NOMO-1 treated with DMSO at 0.1 percent for 48 hours (cell line): Measurements from ENCODE around the gene PRICKLE3.

Experiments
- DNase-seq: peaks from one replicate; lab custom pipeline; 2025; ENCODE audit not compliant: unreplicated experiment; lab: John Stamatoyannopoulos, UW

Gene PRICKLE3

DNA sequence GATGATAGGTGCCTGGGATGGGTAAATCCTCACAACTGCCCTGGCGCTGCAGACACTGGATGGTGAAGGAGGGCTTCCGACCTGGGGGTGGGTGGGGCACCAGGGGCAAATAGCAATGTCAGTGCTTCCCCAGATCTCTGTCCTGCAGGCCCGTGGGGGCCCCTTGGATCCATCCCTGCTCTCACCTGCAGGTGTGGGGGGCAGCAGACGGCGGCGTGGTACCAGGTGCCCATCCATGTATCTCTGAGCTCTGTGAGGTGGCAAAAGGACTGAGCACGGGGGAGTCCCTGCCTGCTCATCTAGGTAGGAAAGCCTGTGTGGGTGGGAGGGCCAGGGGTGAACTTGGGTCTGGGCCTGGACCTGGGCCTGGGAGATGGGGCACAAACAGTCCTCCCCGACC is 20.4 kb upstream of the PRICKLE3 start:
- DNase-seq, result no peak

DNA sequence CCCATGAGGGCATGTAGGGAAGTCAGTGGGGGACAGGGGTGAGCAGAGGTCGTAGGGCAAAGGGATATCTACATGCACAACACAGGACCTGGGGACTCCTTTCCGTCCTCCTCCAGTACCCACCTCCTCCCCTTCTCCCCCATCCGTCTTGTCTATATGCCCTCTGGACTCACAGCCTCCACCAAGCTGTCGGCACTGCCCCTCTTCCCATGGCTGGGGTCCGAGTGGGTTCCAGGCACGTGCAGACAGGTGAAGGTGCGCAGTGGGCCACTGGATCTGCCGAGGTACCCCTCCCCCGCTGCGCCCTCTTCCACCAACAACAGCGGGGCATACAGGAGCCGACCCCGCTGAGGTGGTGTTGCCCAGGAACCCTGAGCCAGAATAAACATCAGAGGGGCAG is 19.3 kb upstream of the PRICKLE3 start:
- DNase-seq, result no peak

DNA sequence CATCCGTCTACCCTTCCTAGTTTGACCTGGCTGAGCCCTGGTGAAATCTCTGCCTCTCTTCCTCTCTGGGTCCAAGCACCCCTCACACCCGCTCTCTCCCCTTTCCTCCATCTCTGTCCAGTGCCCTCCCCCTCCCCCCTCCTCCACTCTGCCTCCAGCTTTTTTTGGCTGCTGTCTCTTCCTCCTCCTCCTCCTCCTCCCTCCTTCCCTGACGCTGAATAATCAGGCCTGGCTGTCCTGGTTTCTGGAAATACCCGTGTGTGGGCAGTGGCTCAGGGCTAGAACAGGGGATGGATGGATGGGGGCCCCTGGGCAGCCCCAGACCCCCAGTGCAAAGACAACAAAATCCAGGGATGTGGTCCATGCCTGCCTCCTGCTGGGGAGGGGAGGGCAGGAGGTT is 18.5 kb upstream of the PRICKLE3 start:
- DNase-seq, result no peak

DNA sequence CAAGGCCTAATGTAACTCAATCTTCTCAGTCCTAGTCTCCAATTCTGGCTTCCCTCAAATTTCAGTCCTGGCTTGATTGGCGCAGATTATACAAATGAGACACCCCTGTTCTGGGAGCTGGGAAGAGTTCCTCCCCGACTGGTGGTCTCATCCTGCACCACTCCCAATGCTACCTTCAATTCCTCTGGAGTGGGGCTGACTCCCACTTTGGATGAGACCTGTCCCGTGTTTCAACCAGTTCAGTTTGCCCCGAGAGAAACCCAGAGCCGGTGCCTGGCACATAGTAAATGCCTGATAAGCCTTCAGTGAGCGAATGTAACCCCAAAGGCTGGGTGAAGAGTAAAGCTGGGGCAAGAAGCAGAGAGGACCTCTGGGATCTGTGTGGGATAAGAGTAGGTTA is 17.8 kb upstream of the PRICKLE3 start:
- no peak for DNase-seq

DNA sequence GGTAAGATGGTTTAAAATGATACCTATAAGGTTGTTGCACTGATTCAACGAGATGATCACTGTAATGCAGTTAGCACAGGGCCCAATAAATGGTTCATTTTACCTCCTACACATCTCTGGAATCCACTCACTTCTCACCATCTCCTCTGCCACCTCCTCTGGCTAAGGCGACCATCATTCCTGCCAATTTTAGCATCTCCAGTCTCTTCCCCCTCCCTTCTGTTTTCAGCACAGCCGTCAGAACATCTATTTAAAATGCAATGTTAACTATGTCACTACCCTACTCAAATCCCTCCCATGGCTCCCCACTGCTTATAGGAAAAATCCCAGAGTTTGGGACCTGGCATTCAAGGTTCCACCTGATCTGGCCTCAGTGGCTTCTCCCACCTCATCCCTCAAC is 17.4 kb upstream of the PRICKLE3 start:
- DNase-seq, result no peak

DNA sequence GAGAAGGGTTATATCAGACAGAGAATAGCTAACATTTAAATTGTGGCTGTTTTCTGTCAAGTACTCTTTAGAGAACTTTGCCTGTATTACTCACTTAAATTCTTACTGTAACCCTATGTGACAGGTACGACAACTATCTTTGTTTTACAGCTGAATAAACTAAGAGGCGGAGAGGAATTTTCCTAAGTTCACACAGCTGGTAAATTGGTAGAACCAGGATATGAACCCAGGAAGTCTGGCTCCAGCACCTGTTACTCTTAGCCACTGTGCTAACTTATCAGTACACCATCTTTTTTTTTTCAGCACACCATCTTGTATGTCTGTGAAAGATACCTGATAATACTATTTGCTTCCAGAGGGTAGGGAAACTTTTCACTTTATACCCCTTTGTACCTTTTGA is 15.8 kb upstream of the PRICKLE3 start:
- no peak for DNase-seq

DNA sequence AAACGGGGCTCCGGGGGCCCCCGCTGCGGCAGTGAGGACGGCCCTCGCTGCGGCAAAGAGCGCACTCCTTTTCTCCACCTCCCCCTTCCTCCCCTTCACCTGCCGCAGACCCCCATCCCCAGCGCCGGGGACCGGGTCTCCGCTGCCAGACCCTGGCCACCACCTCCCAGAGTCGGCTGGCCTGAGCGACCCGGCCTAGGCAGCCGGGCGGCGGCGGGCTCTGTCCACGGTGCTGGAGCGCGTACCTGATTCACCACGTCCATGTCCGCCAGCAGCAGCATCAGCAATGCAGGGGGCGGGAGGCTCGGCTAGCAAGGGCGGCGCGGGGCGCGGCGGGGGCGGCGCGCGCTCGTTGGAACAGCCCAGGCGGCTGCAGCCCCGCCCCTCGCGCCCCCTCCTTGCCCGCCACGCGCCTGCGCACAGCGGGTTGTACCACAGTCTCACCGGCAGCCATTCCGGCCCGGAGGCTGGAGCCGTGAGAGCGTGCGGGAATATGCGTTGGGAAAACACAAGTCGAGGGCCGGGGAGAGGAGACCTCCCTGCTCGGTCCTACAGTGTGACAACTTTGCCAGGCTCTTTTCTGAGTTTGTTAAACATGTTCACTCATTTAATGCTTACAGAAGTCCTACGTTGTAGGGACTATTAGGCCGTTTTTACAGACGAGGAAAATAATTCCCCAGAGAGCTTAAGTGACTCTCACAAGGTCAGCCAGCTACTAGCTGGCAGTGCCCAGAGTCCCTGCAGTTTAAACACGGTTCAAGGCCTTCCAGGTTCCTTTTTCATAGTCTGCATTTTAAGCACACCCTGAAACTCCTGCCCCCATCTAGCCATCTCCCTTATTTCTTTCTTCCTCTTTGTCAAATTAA is 14.0 kb upstream of the PRICKLE3 start, which contains the start of gene SYP:
Gene SYP, minus strand, starts transcription at position 288 of the 866 bp plus-strand sequence. Its CDS starts 7 bp downstream, at position 281.
- peak; percentile 76 for DNase-seq

DNA sequence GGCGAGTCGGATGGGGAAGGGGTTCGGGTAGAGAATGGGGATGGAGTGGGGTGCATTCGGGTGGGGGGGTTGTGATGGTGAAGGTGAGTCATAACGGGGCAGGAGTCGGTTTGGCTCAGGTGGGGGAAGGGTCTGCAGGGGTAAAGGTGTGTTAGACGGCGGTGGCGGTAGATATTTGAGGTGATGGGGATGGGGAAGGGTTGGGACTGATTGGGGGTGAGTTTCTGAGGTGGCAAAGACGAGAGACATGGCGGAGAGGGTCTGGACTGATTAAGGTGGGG is 13.1 kb upstream of the PRICKLE3 start:
- no peak for DNase-seq

DNA sequence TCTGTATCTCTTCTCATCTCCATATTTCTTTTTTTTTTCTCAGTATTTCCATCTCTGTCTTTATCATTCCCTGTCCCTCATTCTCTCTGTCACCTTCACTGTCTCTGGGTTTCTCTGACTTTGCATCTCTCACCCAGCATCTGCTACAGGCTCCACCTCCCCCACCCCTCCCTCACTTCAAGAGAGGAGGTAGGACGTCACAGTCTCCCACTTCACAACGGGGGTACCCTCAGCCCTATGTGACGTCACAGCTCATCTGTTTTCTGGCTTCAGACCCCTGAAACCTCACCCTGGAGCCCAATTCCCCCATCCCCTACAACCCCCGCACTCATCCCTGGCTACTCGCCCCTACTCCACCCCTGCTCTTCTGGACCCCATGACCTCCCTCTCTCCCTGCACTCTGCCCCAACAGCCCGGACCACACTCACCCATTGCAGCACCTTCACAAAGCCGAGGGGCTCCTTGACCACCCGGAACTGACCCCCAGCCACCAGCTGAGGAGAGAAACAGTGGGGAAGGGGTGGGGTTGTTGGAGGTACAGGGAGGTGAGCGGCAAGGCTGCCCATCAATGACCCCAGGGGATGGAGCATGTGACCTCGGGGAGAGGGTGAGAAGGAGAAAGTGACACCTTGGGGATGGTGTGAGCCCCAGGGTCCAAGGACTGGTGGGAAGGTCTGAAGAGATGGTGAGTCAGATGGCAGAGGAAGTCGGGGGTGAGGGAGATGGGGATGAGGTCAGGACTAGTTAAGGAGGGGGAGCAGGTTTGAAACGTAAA is 12.6 kb upstream of the PRICKLE3 start:
- no peak for DNase-seq

DNA sequence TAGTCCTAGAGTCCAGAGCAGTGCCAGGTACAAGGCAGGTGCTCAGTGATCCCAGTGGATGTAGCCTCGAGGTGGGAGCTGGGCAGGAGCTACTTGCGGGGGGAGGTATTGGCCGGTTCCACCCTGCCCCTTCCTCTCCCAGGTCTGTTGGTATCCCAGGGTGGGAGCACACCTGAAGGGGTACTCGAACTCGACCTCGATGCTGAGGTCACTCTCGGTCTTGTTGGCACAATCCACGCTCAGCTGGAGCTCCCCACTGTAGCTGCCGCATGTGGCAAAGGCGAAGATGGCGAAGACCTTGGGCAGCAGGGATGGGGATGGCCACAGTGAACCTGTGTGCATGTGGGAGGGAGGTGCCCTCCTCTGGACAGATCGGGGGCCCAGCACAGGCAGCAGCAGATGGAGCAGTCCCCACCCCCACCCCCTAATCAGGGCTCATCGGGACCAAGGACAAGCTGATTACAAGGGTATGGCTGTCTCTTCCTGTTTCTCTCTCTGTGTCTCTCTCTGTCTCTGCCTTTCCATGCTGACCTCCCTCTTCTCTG is 11.4 kb upstream of the PRICKLE3 start:
- no peak for DNase-seq

DNA sequence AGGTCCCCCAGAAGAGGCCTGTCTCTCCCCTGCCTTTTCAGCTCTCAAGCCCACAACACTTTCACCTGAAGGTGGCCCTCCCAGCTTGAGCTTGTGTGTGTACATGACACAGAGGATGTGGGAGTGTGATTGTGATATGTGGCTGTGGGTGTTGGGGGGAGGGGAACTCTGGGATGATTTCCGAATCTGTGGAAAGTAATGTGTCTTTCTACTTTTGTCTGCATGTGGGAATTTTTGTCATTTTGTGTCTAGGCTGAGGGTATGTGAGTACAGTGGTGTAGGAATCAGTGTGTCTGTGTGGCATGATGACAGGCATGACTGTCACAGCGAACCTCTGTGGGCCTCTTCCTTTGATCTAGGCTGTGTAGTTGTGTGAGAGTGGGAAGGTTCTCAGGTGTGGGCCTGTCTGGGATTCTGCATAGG is 7.4 kb upstream of the PRICKLE3 start:
- DNase-seq, result no peak

DNA sequence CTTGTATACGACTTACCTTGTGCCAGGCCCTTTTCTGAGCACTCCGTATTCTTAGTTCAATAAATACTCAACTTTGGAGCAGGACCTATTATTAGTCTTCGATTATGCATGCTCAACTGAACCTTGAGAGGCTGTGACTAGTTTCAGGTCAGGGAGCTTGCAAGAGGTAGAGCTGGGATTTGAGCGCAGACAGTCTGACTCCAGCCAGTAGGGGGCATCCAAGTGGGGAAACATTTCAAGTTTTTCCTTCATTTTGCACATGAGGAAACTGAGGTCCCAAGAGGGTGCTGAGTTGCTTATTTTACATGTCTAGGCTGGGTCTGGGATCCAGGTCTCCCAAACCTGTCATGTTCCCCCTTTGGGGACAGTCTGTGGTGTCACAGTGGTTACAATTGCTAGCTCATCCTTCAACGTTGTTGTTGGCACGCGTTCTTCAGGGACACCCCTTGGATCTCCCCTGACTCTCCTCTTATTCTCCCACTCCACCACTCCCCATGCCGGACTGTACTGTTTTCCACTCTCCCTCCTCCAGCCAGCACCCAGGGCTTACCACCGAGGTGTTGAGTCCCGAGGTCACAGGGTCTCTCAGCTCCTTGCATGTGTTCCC is 6.7 kb upstream of the PRICKLE3 start:
- DNase-seq, result peak; percentile 24

DNA sequence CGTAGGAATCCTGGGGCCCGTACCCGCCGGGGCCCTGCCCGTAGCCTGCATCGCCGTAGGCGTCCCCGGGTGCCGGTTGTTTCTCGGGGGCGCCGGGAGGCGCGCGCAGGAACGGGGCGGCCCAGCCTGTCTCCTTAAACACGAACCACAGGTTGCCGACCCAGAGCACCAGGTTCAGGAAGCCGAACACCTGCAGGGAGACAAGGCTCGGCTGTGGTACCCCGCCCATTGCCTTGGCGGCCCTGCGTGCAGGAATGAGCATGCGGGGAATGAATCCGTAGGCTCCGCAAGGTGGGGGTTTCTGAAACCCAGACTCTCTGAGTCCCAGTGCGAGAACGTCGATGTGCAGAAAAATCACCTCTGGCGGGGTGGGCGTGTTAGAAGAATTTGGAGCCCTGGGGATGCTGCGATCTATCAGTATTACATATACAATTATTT is 5.4 kb upstream of the PRICKLE3 start:
- DNase-seq, result no peak

DNA sequence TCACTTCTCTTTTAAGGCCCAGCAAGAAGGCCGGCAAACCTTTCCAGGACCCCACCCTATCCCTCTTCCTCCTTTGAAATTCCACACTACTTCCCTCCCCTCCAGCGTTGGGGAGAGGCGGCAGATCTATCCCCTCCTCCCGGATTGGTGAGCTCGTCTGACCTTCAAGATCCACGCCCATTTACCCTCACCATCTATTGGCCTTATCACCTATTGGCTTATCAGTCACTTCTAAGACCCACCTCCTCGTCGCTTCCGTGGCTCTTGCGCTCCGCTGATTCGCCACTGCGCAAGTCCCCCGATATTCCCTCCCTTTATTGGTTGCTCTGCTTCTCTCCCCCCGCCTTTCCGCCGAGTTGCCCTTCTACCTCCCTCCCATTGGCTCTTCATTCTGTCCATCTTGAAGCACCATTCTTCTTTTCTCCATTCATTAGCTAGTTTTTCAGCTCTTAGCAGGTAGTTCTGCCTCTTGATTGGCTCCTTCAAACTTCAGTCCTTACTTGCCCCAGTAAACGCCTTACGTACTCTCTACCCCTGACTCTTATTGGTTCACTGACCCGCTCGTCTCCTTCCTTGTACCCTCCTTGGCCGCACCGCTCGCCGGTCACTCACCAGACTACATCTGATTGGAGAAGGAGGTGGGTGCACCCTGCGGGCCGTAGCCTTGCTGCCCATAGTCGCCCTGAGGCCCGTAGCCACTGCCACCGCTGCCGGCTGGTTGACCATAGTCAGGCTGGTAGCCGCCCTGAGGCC is 4.8 kb upstream of the PRICKLE3 start:
- peak; percentile 100 for DNase-seq

DNA sequence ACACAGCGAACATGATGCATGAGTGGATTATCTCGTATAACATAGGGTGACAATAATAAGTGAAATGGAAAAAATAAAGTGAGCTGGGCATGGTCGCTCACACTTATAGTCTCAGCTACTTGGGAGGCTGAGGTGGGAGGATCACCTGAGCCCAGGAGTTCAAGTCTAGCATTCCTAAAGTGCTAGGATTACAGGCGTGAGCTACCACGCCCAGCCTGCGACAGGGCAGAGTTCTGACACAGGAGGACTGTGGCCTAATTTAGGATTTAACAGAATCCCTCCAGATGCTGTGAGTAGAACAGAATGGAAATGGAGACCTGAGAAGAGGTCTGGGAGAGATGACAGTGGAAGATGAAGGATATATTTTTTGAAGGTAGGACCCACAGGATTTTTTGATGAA is 3.4 kb upstream of the PRICKLE3 start:
- no peak for DNase-seq

DNA sequence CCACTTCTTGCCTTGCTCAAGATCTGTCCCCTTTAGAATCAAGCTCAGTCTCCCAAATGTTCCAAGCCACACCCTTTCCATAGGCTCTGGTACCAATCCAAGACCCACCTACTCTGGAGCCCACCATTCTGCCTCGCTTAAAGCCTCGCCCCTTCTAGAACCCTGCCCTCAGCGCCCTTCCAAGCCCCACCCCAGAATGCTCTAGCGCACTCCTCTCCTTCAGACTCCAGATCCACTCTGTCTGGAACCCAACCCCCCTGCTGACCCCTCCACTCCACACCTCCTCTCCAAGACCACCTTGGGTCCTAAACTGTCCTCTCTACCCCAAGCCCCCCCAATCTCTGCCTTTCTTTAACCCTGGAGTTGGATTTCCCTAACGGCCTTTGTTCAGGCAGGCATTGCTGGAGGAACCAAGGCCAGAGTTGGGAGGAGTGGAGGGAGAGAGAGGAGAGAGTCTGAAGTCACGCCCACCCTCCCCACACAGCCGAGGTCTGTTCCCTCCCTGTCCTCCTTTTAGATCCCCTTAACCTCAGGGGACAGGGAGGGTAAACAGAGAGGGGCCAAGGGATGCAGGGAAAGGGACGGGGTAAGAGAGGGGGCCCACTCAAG is 2.4 kb upstream of the PRICKLE3 start:
- DNase-seq, result no peak

DNA sequence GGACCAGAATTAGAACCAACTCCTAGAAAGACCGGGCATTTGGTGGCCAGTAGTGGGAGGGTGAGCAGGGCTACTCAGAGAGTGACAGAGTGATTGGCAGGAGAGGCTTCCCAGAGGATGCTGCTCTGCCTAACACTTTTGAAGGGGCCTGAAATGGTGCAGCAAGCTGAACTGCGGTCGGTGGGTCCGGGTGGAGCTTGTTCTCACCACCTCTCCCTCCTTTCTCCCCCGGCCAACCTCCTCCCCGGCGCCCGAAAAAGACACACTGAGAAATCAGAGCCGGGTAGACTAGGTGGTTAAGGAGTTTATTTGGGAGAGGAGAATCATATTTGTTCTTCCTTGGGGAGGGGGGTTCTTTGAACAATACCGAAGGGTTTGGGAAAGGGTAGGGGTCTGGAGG is 1.4 kb upstream of the PRICKLE3 start:
- DNase-seq, result no peak

DNA sequence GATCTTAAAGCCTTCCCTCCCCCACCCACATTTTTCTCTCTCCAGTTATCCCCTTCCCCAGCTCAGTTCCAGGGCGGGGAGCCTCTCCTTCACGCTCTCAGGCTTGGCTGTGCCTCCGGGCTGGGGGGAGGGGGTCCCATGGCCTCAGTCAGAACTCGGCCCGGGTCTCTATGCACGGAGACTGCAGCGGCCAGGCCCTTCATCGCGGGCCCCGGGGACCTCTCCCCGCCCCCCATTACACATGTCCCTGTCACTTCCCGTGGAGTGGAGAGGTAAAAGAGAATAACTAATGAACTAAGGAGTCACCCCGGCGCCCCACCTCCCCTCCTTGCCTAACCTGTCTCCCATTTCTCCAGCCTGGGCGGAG is 838 bp upstream of the PRICKLE3 start:
- DNase-seq, result no peak

DNA sequence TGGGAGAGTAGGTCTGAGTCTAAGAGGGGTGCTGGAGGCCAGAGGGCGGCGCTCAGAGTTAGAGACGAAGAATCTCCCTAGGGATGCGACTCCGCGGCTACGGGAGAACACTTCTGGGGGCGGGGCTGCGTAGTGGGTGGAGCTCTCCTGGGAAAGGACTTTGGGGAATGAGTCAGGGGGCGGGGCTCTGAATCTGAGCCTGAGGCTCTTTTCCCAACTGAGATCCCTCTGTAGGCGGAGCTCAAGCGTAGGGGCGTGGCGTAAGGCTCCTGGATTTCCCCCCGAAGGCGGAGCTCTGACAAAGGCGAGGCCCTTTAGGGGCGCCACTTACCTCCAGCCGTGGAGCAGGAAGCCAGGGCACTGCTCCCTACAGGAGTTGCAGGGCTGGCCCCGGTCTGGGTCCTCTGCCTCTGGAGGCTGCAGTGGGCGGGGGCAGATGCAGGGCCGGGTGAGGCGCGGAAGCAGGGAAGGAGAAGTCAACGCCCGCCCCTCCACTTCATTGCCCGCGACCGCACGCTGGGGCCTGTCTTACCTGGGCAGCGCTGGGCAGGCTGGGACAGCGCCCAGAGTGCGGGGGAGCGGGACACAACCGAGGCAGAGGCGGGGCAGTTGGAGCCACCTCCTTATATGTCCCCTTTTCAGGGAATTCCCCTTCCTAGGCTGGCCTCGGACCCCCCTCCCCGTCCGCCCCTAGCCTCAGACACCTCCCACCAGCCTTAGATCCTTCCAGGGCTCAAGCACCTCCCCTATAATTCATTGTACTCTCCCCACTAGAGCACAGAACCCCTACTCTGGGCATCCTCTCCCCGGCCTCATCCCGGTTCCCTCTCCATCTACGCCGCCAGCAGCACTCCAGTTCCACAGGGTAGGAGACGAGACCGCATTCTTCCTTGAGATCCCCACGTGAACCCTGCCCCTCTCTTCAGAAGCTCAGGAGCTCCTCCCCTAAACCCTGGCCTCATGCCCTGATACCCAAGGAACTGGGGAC is 1.6 kb downstream of the PRICKLE3 start:
- no peak for DNase-seq
